Neural crest cell (in vitro differentiated cells): Measurements from ENCODE around the gene HILPDA. TPM values are rescaled to one million over a fixed set of nuclear protein-coding genes. Genes with fewer than 3 reads are reported as not detected.

Experiments used
- DNase-seq: peaks from one replicate; pipeline ENCODE4 v3.0.0; 2021; ENCODE audit warnings: low read depth, mixed read lengths, low spot score
- H3K27ac Mint-ChIP-seq: one replicate; pipeline ENCODE4 v1.8.0; 2021; ENCODE audit warnings: mild to moderate bottlenecking, mixed read lengths; ENCODE audit not compliant: unreplicated experiment
- H3K27me3 Mint-ChIP-seq: 2 replicates; pipeline ENCODE4 v1.8.0; 2021; ENCODE audit warnings: low read depth, mild to moderate bottlenecking, mixed read lengths
- H3K36me3 Mint-ChIP-seq: 2 replicates; pipeline ENCODE4 v1.8.0; 2021; ENCODE audit warnings: low read depth, mild to moderate bottlenecking, mixed read lengths
- H3K4me1 Mint-ChIP-seq: 2 replicates; pipeline ENCODE4 v1.8.0; 2021; ENCODE audit warnings: mixed read lengths
- H3K4me3 Mint-ChIP-seq: one replicate; pipeline ENCODE4 v1.8.0; 2021; ENCODE audit warnings: mild to moderate bottlenecking, mixed read lengths
- H3K9me3 Mint-ChIP-seq: 2 replicates; pipeline ENCODE4 v1.8.0; 2021; ENCODE audit warnings: mixed read lengths
- total RNA-seq: library from RNA; stranded (reverse); gene quantifications from 2 replicates; pipeline ENCODE4 v1.2.1, GENCODE V29; 2021
- TF ChIP-seq, protein P1 (sequence below): fragments of 200-600 bp; sonication (generic); conservative IDR thresholded peaks from 2 replicates; pipeline ENCODE4 v1.5.0; 2021; ENCODE audit warnings: antibody characterized with exemption, mild to moderate bottlenecking

Gene HILPDA
- total RNA-seq, 1 donor from 2014 or later, result 46.7 TPM

DNA sequence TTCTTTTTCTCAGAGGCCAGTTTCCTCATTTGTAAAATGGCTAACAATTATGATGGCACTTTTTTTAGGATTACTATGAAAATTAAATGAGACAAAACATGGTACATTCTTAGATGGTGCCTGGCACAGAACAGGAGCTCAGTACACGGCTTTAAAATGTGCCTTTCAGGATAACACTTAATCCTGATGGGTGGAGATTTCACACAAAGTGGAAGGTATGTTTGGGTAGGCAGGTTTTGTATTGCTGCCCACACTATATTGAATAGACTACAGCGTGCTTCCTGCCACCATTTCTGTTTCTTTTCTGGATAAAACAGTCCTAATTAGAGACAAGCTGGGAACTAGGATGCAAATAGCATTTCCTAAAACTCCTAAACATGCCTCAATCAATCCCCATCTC is 23.9 kb upstream of the HILPDA start:
- Mint-ChIP-seq H3K36me3 (no peaks in the 10 kb centered on the region), H3K27ac (no peak overlapping the region), H3K27me3 (peaks cover 19% of the 10 kb centered on the region), H3K4me3 (no peak overlapping the region), H3K4me1 (no peaks in the 10 kb centered on the region), H3K9me3 (no peaks in the 10 kb centered on the region)
- DNase-seq, result no peak
- TF ChIP-seq, protein P1, sequence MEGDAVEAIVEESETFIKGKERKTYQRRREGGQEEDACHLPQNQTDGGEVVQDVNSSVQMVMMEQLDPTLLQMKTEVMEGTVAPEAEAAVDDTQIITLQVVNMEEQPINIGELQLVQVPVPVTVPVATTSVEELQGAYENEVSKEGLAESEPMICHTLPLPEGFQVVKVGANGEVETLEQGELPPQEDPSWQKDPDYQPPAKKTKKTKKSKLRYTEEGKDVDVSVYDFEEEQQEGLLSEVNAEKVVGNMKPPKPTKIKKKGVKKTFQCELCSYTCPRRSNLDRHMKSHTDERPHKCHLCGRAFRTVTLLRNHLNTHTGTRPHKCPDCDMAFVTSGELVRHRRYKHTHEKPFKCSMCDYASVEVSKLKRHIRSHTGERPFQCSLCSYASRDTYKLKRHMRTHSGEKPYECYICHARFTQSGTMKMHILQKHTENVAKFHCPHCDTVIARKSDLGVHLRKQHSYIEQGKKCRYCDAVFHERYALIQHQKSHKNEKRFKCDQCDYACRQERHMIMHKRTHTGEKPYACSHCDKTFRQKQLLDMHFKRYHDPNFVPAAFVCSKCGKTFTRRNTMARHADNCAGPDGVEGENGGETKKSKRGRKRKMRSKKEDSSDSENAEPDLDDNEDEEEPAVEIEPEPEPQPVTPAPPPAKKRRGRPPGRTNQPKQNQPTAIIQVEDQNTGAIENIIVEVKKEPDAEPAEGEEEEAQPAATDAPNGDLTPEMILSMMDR, result no peak

DNA sequence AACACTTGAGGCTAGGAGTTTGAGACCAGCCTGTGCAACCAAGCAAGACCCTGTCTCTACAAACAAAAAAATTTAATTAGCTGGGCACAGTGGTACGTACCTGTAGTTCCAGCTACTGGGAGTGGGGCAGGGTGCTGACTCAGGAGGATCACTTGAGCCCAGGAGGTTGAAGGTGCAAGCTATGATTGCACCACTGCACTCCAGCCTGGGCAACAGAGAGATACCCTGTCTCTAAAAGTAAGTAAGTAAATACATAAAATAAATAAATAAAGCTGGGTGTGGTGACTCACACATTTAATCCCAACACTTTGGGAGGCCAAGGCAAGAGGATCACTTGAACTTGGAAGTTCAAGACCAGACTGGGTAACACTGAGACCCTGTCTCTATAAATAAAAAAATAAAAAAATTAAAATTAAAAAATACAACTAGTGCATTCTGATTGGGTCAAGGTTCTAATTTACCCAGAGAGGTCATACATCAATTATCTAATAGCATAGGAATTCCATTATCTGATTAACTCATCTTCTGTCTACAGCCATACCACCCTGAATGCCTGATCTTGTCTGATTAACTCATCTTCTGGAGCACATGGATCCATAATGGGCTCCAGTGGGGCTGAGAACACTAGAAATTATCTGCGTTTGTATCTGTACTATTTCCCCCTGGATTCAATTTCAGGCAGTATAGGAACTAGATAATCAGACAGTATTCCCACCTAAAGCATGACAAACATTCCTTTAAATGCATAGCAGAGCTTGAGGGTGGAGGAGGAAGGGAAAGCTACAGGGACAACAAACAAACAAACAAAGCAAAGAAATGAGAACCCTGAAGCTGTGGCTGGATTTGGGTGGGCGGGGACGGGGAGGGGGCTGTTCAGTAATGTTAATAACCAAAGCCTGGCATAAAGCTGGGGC is 21.0 kb upstream of the HILPDA start:
- Mint-ChIP-seq H3K27me3 (peaks cover 10% of the 10 kb centered on the region), H3K4me1 (no peaks in the 10 kb centered on the region), H3K9me3 (no peaks in the 10 kb centered on the region), H3K4me3 (no peak overlapping the region), H3K36me3 (no peaks in the 10 kb centered on the region), H3K27ac (no peak overlapping the region)
- TF ChIP-seq, protein P1, result no peak
- DNase-seq, result no peak

DNA sequence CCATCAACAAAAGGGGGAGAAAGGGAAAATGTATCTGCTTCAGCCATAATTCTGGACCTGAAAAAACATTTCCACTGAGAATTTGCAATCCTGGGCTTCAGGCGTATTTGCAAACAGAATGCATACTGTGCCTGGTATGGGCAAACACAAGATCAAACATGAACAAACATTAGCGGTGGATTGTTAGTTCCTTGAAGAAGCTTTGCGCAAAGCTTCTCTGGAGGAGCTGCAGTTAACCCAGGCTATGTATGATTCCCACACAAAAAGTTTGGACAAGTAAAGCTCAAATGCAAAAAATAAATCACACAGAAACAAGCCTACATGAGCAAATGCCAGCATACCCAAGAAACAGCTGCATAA is 20.4 kb upstream of the HILPDA start:
- H3K4me1 Mint-ChIP-seq, result no peaks in the 10 kb centered on the region
- DNase-seq, result no peak
- no peaks in the 10 kb centered on the region for H3K9me3 Mint-ChIP-seq
- no peak overlapping the region for H3K4me3 Mint-ChIP-seq
- TF ChIP-seq, protein P1, result no peak
- H3K27ac Mint-ChIP-seq, result no peak overlapping the region
- peaks cover 10% of the 10 kb centered on the region for H3K27me3 Mint-ChIP-seq
- no peaks in the 10 kb centered on the region for H3K36me3 Mint-ChIP-seq

DNA sequence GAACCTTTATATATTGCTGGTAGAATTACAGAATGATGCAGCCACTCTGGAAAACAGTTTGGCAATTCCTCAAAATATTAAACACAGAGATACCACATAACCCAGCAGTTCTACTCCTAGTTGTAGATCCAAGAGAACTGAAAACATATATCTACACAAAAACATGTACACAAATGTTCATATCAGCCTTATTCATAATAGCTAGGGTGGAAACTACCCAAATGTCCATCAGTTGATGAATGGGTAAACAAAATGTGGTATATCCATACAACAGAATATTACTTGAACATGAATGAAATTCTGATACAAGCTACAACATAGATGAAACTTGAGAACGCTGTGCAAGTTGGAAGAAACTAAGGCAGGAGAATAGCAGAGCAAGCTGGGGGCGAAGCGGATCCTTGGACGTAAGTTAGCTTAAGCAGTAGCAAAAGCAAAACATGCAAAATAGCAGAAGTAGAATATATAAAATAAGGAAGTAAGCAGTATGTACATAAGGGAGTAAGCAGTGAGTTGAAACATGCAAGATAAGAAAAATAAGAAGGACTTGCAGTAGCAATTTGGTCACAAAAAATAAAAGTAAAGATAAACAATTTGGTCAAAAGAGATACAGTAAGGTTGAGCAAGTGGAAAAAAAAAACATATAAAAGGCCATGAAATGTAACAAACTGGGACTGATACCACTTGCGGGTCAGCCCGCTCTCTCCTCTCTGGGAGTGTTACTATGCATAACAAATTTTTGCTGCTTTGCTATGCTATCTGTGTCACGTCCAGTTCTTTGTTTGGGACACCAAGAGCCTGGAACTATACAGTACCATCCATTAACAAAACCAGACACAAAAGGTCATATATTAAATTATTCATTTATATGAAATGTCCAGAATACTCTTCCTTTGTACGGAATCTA is 18.0 kb upstream of the HILPDA start:
- no peak overlapping the region for H3K4me3 Mint-ChIP-seq
- H3K27me3 Mint-ChIP-seq, result peaks cover 10% of the 10 kb centered on the region
- H3K9me3 Mint-ChIP-seq, result no peaks in the 10 kb centered on the region
- H3K36me3 Mint-ChIP-seq, result no peaks in the 10 kb centered on the region
- TF ChIP-seq, protein P1, result no peak
- DNase-seq, result no peak
- no peak overlapping the region for H3K27ac Mint-ChIP-seq
- H3K4me1 Mint-ChIP-seq, result no peaks in the 10 kb centered on the region

DNA sequence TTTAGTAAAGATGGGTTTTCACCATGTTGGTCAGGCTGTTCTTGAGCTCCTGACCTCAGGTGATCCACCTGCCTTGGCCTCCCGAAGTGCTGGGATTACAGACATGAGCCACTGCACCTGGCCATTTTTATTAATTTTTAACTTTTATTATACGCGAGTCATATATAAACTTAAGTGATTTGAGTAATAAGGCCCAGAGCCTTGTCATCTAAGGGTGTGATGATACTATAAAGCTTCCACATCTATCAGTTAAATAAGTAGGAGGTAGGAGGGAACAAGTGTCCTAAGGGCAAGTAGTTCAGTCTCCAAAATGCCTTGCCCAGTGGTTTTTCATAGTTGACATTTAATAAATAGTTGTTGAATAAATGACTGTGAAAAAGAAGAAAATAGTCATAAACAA is 13.3 kb upstream of the HILPDA start:
- DNase-seq, result no peak
- TF ChIP-seq, protein P1, result no peak
- Mint-ChIP-seq H3K27me3 (no peaks in the 10 kb centered on the region), H3K9me3 (no peaks in the 10 kb centered on the region), H3K36me3 (no peaks in the 10 kb centered on the region), H3K4me1 (no peaks in the 10 kb centered on the region), H3K27ac (no peak overlapping the region), H3K4me3 (no peak overlapping the region)
